Measurements from ENCODE around the gene PKP2.
"Not testable (repeated sequence)": the region's sequence is repeated elsewhere in the genome, so short reads cannot be mapped to it uniquely, and the experiment has no call there.

The PKP2 gene

GRCh38 chr12:32885831-32886230, 10.7 kb downstream of the PKP2 start:
- Mint-ChIP-seq H3K4me1 (no peaks in the 10 kb centered on the region), H3K27me3 (peaks cover 15% of the 10 kb centered on the region), H3K9me3 (no peaks in the 10 kb centered on the region), H3K27ac (no peak overlapping the region), H3K36me3 (no peaks in the 10 kb centered on the region), H3K4me3 (no peak overlapping the region)
- no peak for ATAC-seq

- H3K4me1 Mint-ChIP-seq, result no peaks in the 10 kb centered on the region
- no peak for ATAC-seq
- H3K36me3 Mint-ChIP-seq, result no peaks in the 10 kb centered on the region
- H3K4me3 Mint-ChIP-seq, result no peak overlapping the region
- H3K27me3 Mint-ChIP-seq, result peaks cover 15% of the 10 kb centered on the region
- H3K27ac Mint-ChIP-seq, result no peak overlapping the region
- H3K9me3 Mint-ChIP-seq, result no peaks in the 10 kb centered on the region
These were observed 11.6 kb downstream of the PKP2 start for GRCh38 chr12:32884962-32885361.

- H3K27ac Mint-ChIP-seq, result no peak overlapping the region
- H3K36me3 Mint-ChIP-seq, result no peaks in the 10 kb centered on the region
- no peak overlapping the region for H3K4me3 Mint-ChIP-seq
- no peaks in the 10 kb centered on the region for H3K27me3 Mint-ChIP-seq
- H3K4me1 Mint-ChIP-seq, result no peaks in the 10 kb centered on the region
- ATAC-seq, result no peak
- H3K9me3 Mint-ChIP-seq, result no peaks in the 10 kb centered on the region
These were observed 14.9 kb downstream of the PKP2 start for GRCh38 chr12:32881702-32882101.

GRCh38 chr12:32881107-32881506, 15.5 kb downstream of the PKP2 start:
- ATAC-seq, result no peak
- no peak overlapping the region for H3K27ac Mint-ChIP-seq

GRCh38 chr12:32879066-32879465, 17.5 kb downstream of the PKP2 start:
- not testable (repeated sequence) for H3K36me3 Mint-ChIP-seq, H3K4me3 Mint-ChIP-seq, H3K27ac Mint-ChIP-seq, H3K27me3 Mint-ChIP-seq, H3K4me1 Mint-ChIP-seq, H3K9me3 Mint-ChIP-seq, ATAC-seq

More at GRCh38 chr12:32881107-32881506, 15.5 kb downstream of the PKP2 start:
- no peak overlapping the region for H3K4me3 Mint-ChIP-seq
- H3K4me1 Mint-ChIP-seq, result no peaks in the 10 kb centered on the region
- H3K27me3 Mint-ChIP-seq, result no peaks in the 10 kb centered on the region
- H3K36me3 Mint-ChIP-seq, result no peaks in the 10 kb centered on the region
- no peaks in the 10 kb centered on the region for H3K9me3 Mint-ChIP-seq

GRCh38 chr12:32877601-32878459, 18.7 kb downstream of the PKP2 start:
- no peaks in the 10 kb centered on the region for H3K9me3 Mint-ChIP-seq

GRCh38 chr12:32876004-32876403, 20.6 kb downstream of the PKP2 start:
- no peak for ATAC-seq
- Mint-ChIP-seq H3K27ac (no peak overlapping the region), H3K9me3 (no peaks in the 10 kb centered on the region), H3K27me3 (no peaks in the 10 kb centered on the region), H3K4me1 (no peaks in the 10 kb centered on the region), H3K4me3 (no peak overlapping the region), H3K36me3 (no peaks in the 10 kb centered on the region)

More at GRCh38 chr12:32877601-32878459, 18.7 kb downstream of the PKP2 start:
- ATAC-seq, result no peak
- no peak overlapping the region for H3K27ac Mint-ChIP-seq
- no peaks in the 10 kb centered on the region for H3K27me3 Mint-ChIP-seq
- no peaks in the 10 kb centered on the region for H3K4me1 Mint-ChIP-seq
- H3K4me3 Mint-ChIP-seq, result no peak overlapping the region
- no peaks in the 10 kb centered on the region for H3K36me3 Mint-ChIP-seq

GRCh38 chr12:32874975-32875374, 21.6 kb downstream of the PKP2 start:
- no peak for ATAC-seq
- Mint-ChIP-seq H3K4me3 (no peak overlapping the region), H3K4me1 (no peaks in the 10 kb centered on the region), H3K27ac (no peak overlapping the region), H3K36me3 (no peaks in the 10 kb centered on the region), H3K9me3 (no peaks in the 10 kb centered on the region), H3K27me3 (no peaks in the 10 kb centered on the region)

- no peak overlapping the region for H3K4me3 Mint-ChIP-seq
- no peaks in the 10 kb centered on the region for H3K9me3 Mint-ChIP-seq
- no peaks in the 10 kb centered on the region for H3K4me1 Mint-ChIP-seq
- no peaks in the 10 kb centered on the region for H3K36me3 Mint-ChIP-seq
- no peaks in the 10 kb centered on the region for H3K27me3 Mint-ChIP-seq
- no peak for ATAC-seq
- no peak overlapping the region for H3K27ac Mint-ChIP-seq
These were observed 22.5 kb downstream of the PKP2 start for GRCh38 chr12:32874078-32874477.

GRCh38 chr12:32872416-32872815, 24.2 kb downstream of the PKP2 start:
- H3K4me3 Mint-ChIP-seq, H3K27ac Mint-ChIP-seq, ATAC-seq, H3K36me3 Mint-ChIP-seq, H3K9me3 Mint-ChIP-seq, H3K27me3 Mint-ChIP-seq, H3K4me1 Mint-ChIP-seq: not testable (repeated sequence)

- Mint-ChIP-seq H3K27me3 (no peaks in the 10 kb centered on the region), H3K36me3 (no peaks in the 10 kb centered on the region), H3K4me1 (no peaks in the 10 kb centered on the region), H3K27ac (no peak overlapping the region), H3K4me3 (no peak overlapping the region), H3K9me3 (peaks cover 2% of the 10 kb centered on the region)
- no peak for ATAC-seq
These were observed 25.9 kb downstream of the PKP2 start for GRCh38 chr12:32870716-32871115.

- H3K36me3 Mint-ChIP-seq, result no peaks in the 10 kb centered on the region
- no peaks in the 10 kb centered on the region for H3K27me3 Mint-ChIP-seq
- H3K4me3 Mint-ChIP-seq, result no peak overlapping the region
- no peaks in the 10 kb centered on the region for H3K4me1 Mint-ChIP-seq
- ATAC-seq, result no peak
- no peak overlapping the region for H3K27ac Mint-ChIP-seq
- H3K9me3 Mint-ChIP-seq, result peaks cover 2% of the 10 kb centered on the region
These were observed 27.7 kb downstream of the PKP2 start for GRCh38 chr12:32868885-32869284.

- no peak overlapping the region for H3K27ac Mint-ChIP-seq
- H3K36me3 Mint-ChIP-seq, result no peaks in the 10 kb centered on the region
- H3K9me3 Mint-ChIP-seq, result peaks cover 2% of the 10 kb centered on the region
- no peak for ATAC-seq
- peaks cover 9% of the 10 kb centered on the region for H3K27me3 Mint-ChIP-seq
- no peaks in the 10 kb centered on the region for H3K4me1 Mint-ChIP-seq
- no peak overlapping the region for H3K4me3 Mint-ChIP-seq
These were observed 31.8 kb downstream of the PKP2 start for GRCh38 chr12:32864731-32865130.

GRCh38 chr12:32863128-32863527, 33.4 kb downstream of the PKP2 start:
- H3K4me3 Mint-ChIP-seq, result no peak overlapping the region
- H3K36me3 Mint-ChIP-seq, result no peaks in the 10 kb centered on the region
- ATAC-seq, result no peak
- no peaks in the 10 kb centered on the region for H3K4me1 Mint-ChIP-seq
- peaks cover 2% of the 10 kb centered on the region for H3K9me3 Mint-ChIP-seq
- no peak overlapping the region for H3K27ac Mint-ChIP-seq
- peaks cover 9% of the 10 kb centered on the region for H3K27me3 Mint-ChIP-seq

- not testable (repeated sequence) for H3K4me3 Mint-ChIP-seq, H3K9me3 Mint-ChIP-seq, H3K27ac Mint-ChIP-seq, H3K36me3 Mint-ChIP-seq, ATAC-seq, H3K27me3 Mint-ChIP-seq, H3K4me1 Mint-ChIP-seq
These were observed 34.9 kb downstream of the PKP2 start for GRCh38 chr12:32861658-32862057.

- Mint-ChIP-seq H3K9me3 (no peaks in the 10 kb centered on the region), H3K27ac (no peak overlapping the region), H3K27me3 (peaks cover 11% of the 10 kb centered on the region), H3K4me1 (no peaks in the 10 kb centered on the region), H3K4me3 (no peak overlapping the region), H3K36me3 (no peaks in the 10 kb centered on the region)
- ATAC-seq, result no peak
These were observed 36.4 kb downstream of the PKP2 start for GRCh38 chr12:32860192-32860591.

All from stimulated activated memory B cell treated with anti-CD40 and anti-IgM and Interleukin-4, amounts not matched to agents 10 μg/mL and 1 μg/mL and 100 μg/mL, for 72 hours (primary cell).